Neural cell (in vitro differentiated cells): ENCODE measurements around the gene CYP11A1.

Experiments used
- EZH2 ChIP-seq: fragments of 200-600, 300-800 bp; shearing (Covaris generic), sonication (generic); IDR thresholded peaks from 2 replicates; pipeline ENCODE4 v1.6.1; 2014; ENCODE audit warnings: antibody characterized with exemption, low read length, borderline replicate concordance, mild to moderate bottlenecking; ENCODE audit not compliant: insufficient read depth, poor library complexity, severe bottlenecking
- POLR2AphosphoS5 ChIP-seq: IDR thresholded peaks from 2 replicates; pipeline ENCODE4 v1.6.1; 2012
- TF ChIP-seq, protein P1 (sequence below): fragments of 450-650 bp; IDR thresholded peaks from 2 replicates; pipeline ENCODE4 v1.5.1; 2014; ENCODE audit warnings: antibody characterized with exemption, mild to moderate bottlenecking, moderate library complexity; ENCODE audit not compliant: poor library complexity, severe bottlenecking

DNA sequence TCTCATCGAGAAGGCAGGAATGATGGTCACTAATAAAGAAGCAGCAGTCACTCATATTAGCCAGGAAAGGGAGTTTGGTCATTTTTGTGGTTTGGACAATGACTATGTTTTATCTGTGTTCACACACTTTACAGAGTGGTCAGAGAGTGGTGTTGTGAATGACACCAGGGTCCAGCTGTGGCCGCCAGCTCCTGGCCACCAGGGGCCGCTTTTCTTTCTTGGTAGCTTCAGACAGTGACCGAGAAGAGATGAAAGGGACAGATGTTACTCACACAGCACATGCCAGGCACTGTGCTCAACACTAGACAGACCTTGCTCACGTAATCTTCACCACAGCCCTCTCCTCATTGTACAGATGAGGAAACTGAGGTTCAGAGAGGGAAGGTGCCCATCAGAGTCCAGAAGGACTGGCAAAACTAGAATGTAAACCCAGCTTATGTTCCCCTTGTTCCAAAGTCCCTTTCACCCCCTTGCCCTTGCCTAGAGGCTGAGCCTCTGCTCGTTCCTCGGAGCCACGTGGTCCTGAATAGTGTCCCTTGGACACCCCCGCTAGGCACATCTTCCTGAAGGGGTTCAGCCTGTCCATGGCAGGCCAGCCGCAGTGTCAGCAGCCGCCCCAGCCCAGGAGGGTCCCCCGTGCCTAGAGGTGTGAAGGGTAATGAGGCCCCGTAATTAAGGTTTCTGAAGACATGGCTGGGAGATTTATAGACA is 55.6 kb downstream of the CYP11A1 start:
- TF ChIP-seq EZH2 (no peak), POLR2AphosphoS5 (no peak)
- TF ChIP-seq, protein P1, sequence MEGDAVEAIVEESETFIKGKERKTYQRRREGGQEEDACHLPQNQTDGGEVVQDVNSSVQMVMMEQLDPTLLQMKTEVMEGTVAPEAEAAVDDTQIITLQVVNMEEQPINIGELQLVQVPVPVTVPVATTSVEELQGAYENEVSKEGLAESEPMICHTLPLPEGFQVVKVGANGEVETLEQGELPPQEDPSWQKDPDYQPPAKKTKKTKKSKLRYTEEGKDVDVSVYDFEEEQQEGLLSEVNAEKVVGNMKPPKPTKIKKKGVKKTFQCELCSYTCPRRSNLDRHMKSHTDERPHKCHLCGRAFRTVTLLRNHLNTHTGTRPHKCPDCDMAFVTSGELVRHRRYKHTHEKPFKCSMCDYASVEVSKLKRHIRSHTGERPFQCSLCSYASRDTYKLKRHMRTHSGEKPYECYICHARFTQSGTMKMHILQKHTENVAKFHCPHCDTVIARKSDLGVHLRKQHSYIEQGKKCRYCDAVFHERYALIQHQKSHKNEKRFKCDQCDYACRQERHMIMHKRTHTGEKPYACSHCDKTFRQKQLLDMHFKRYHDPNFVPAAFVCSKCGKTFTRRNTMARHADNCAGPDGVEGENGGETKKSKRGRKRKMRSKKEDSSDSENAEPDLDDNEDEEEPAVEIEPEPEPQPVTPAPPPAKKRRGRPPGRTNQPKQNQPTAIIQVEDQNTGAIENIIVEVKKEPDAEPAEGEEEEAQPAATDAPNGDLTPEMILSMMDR, result no peak
